OCI-LY3 (cell line): ENCODE measurements around the gene GJD2.

Experiments used
- H2AFZ ChIP-seq: fragments of 200-600, 300-600 bp; shearing (Covaris generic); 2 replicates; pipeline ENCODE4 v1.6.0; 2014; ENCODE audit warnings: antibody characterized with exemption, low read depth, low read length
- H3K27ac ChIP-seq: fragments of 200-600, 300-600 bp; sonication (generic); 2 replicates; pipeline ENCODE4 v1.5.1; 2014; ENCODE audit warnings: mild to moderate bottlenecking, low read length, moderate library complexity, mixed read lengths
- H3K27me3 ChIP-seq: fragments of 200-600, 300-600 bp; sonication (generic); 2 replicates; pipeline ENCODE4 v1.6.1; 2014; ENCODE audit warnings: low read depth, low read length, mixed read lengths
- H3K36me3 ChIP-seq: fragments of 200-600, 300-600 bp; sonication (generic); replicated peaks from 2 replicates; pipeline ENCODE3; 2014; ENCODE audit warnings: low read depth, low read length, mixed read lengths
- H3K4me1 ChIP-seq: fragments of 300-600, 200-600 bp; sonication (generic); 2 replicates; pipeline ENCODE4 v1.6.1; 2014; ENCODE audit warnings: low read length, mixed read lengths
- H3K4me2 ChIP-seq: fragments of 200-600, 300-600 bp; sonication (generic); 2 replicates; pipeline ENCODE4 v1.6.1; 2014; ENCODE audit warnings: low read length, mixed read lengths
- H3K4me3 ChIP-seq: fragments of 300-600, 200-600 bp; sonication (generic); 2 replicates; pipeline ENCODE4 v1.5.1; 2014; ENCODE audit warnings: antibody characterized with exemption, mild to moderate bottlenecking, low read length, moderate library complexity
- H3K79me2 ChIP-seq: fragments of 300-600, 200-600 bp; shearing (Covaris generic); 2 replicates; pipeline ENCODE4 v1.6.1; 2014; ENCODE audit warnings: mild to moderate bottlenecking, low read length, mixed read lengths
- H3K9ac ChIP-seq: fragments of 300-600, 200-600 bp; shearing (Covaris generic); 2 replicates; pipeline ENCODE4 v1.6.0; 2014; ENCODE audit warnings: mild to moderate bottlenecking, low read length, moderate library complexity
- H3K9me3 ChIP-seq: fragments of 200-600, 300-600 bp; shearing (Covaris generic); 2 replicates; pipeline ENCODE4 v1.6.1; 2014; ENCODE audit warnings: low read length, mixed read lengths; ENCODE audit not compliant: insufficient read depth
- H4K20me1 ChIP-seq: fragments of 200-600, 300-600 bp; sonication (generic); 2 replicates; pipeline ENCODE4 v1.6.1; 2016; ENCODE audit warnings: low read length, mixed read lengths; ENCODE audit not compliant: insufficient read depth
- EZH2phosphoT487 ChIP-seq: fragments of 200-600 bp; shearing (Covaris generic); IDR thresholded peaks from 2 replicates; pipeline ENCODE4 v1.6.1; 2018; ENCODE audit warnings: antibody characterized with exemption, mixed run types, low read depth
- TF ChIP-seq, protein P1 (sequence below): fragments of 200-600, 300-600 bp; sonication (generic); IDR thresholded peaks from 2 replicates; pipeline ENCODE4 v1.5.1; 2014; ENCODE audit warnings: antibody characterized with exemption, low read length, low read depth

Gene GJD2

DNA sequence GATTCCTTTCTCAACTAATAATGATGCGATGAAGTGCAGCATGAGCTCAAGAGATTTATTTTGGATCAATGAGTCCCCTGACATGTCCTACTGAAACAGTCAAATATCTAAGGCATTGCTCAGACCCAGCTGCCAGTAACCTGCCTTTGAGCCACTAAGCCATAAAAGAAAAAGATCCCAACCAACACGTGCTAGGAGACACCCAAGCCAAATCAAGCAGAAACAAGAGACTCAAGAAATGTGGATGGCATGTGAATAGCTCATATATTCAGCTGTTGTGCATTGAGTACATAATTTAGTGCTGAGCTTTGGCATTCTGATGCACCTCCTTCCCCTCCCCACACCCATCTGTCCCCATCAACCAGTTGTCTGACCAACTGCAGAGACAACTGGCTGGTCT, 29.2 kb downstream of the GJD2 start:
- no peak overlapping the region for H3K4me2 ChIP-seq
- peaks cover 12% of the 10 kb centered on the region for H3K27me3 ChIP-seq
- no peaks in the 10 kb centered on the region for H3K4me1 ChIP-seq
- H3K9ac ChIP-seq = no peak overlapping the region
- H4K20me1 ChIP-seq = no peaks in the 10 kb centered on the region
- H2AFZ ChIP-seq = no peak overlapping the region
- no peaks in the 10 kb centered on the region for H3K79me2 ChIP-seq
- H3K36me3 ChIP-seq = no peaks in the 10 kb centered on the region
- TF ChIP-seq EZH2phosphoT487 = no peak
- TF ChIP-seq, protein P1, sequence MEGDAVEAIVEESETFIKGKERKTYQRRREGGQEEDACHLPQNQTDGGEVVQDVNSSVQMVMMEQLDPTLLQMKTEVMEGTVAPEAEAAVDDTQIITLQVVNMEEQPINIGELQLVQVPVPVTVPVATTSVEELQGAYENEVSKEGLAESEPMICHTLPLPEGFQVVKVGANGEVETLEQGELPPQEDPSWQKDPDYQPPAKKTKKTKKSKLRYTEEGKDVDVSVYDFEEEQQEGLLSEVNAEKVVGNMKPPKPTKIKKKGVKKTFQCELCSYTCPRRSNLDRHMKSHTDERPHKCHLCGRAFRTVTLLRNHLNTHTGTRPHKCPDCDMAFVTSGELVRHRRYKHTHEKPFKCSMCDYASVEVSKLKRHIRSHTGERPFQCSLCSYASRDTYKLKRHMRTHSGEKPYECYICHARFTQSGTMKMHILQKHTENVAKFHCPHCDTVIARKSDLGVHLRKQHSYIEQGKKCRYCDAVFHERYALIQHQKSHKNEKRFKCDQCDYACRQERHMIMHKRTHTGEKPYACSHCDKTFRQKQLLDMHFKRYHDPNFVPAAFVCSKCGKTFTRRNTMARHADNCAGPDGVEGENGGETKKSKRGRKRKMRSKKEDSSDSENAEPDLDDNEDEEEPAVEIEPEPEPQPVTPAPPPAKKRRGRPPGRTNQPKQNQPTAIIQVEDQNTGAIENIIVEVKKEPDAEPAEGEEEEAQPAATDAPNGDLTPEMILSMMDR = no peak
- no peak overlapping the region for H3K27ac ChIP-seq
- no peak overlapping the region for H3K4me3 ChIP-seq
- H3K9me3 ChIP-seq = no peaks in the 10 kb centered on the region

DNA sequence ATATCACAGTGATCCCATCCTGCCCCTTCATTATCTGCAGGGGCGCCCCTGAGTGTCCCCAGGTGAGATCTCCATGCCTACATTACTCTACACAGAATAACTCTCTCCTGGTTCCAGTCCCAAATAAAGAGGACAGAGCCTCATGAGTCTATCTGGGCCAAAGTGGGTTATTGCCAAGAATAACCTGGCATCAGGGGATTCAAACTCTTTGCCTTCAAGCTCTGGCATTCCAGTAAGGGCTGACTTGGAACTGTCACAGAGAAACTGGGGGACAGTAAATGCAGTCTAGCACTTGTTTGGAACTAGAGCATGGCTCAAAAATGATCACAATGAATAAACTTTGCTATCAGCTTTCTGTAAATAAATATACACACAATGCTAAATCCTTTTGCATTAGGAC, 30.3 kb downstream of the GJD2 start:
- no peaks in the 10 kb centered on the region for H3K79me2 ChIP-seq
- H3K4me3 ChIP-seq = no peak overlapping the region
- no peaks in the 10 kb centered on the region for H4K20me1 ChIP-seq
- H3K4me1 ChIP-seq = no peaks in the 10 kb centered on the region
- no peak overlapping the region for H3K4me2 ChIP-seq
- no peaks in the 10 kb centered on the region for H3K9me3 ChIP-seq
- no peak overlapping the region for H3K27ac ChIP-seq
- no peaks in the 10 kb centered on the region for H3K36me3 ChIP-seq
- peaks cover 23% of the 10 kb centered on the region for H3K27me3 ChIP-seq
- no peak for TF ChIP-seq EZH2phosphoT487
- TF ChIP-seq, protein P1 = no peak
- no peak overlapping the region for H2AFZ ChIP-seq
- H3K9ac ChIP-seq = no peak overlapping the region

DNA sequence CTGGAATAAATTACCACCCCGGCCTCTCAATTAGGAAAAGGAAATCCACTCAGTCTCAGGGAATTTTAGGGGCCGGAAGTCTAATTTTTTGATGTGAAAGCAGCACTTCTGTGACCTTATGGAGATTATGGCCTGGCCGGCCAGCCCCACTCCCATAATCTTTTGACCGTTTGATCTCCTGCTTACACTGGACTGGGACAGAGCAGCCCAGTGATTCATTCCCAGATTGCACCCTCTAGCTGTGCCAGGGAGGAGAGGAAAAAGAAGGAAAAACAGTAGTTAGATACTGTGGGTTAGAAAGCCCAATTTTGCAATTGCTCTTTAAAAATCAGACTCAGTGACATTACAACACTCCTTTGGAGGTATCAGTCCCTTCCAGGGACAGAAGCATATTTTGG, 32.4 kb downstream of the GJD2 start:
- Histone ChIP-seq H3K4me1 (no peaks in the 10 kb centered on the region), H4K20me1 (no peaks in the 10 kb centered on the region), H3K27me3 (peaks cover 37% of the 10 kb centered on the region), H3K9me3 (no peaks in the 10 kb centered on the region), H3K27ac (no peak overlapping the region), H3K36me3 (no peaks in the 10 kb centered on the region), H3K4me2 (no peak overlapping the region), H3K9ac (no peak overlapping the region), H3K4me3 (no peak overlapping the region), H2AFZ (no peak overlapping the region), H3K79me2 (no peaks in the 10 kb centered on the region)
- TF ChIP-seq, protein P1 = no peak
- TF ChIP-seq EZH2phosphoT487 = no peak

DNA sequence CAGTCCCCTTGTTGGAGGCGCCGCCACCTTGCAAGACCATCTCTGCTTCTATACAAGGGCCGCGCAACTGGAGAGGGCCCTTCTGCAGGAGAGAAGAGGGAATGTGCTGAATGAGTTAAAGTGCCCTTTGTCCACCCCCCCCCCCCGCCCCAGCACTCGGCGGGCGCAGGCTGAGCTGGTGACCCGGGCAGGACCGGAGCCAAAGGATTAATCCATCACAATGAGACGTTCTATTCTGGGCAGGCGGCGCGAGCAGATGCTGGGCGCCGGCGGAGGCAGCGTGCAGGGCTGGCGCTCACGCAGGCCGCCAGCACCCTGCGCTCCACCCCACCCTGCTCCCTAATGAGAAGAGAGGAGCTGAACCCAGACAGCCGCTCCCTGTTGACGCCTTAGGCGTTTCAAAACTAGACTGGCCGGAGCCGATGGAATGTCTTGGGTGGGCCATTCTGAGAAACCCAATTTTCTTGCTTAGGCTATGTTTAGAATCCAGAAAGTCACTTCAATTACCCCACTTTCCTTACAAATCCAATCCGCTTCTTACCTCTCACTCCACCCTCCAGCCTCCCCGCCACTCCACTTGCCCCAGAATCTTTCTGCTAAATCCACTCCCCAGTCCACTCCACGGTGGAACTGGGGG, 32.9 kb downstream of the GJD2 start:
- TF ChIP-seq EZH2phosphoT487 = no peak
- TF ChIP-seq, protein P1 = no peak
- no peak overlapping the region for H3K4me3 ChIP-seq
- H3K36me3 ChIP-seq = no peaks in the 10 kb centered on the region
- H3K9me3 ChIP-seq = no peaks in the 10 kb centered on the region
- H3K79me2 ChIP-seq = no peaks in the 10 kb centered on the region
- no peak overlapping the region for H3K27ac ChIP-seq
- H4K20me1 ChIP-seq = no peaks in the 10 kb centered on the region
- H3K9ac ChIP-seq = no peak overlapping the region
- H3K27me3 ChIP-seq = peaks cover 41% of the 10 kb centered on the region
- H2AFZ ChIP-seq = no peak overlapping the region
- H3K4me1 ChIP-seq = no peaks in the 10 kb centered on the region
- no peak overlapping the region for H3K4me2 ChIP-seq
